Lower leg skin (tissue), 4 donors: Measurements from ENCODE around the gene CNTN4. TPM values are rescaled to one million over a fixed set of nuclear protein-coding genes. Genes with fewer than 3 reads are reported as not detected.

Source experiments
- DNase-seq, 2 donors: peaks; one replicate each; pipeline ENCODE4 v3.0.0-alpha.2; 2019; ENCODE audit warnings: low spot score in 2 of 2
- H3K4me3 ChIP-seq: fragments of 200-600 bp; sonication (generic); 2 replicates; pipeline ENCODE4 v1.5.1; 2017; ENCODE audit warnings: mild to moderate bottlenecking, low read depth; ENCODE audit not compliant: poor library complexity, severe bottlenecking
- CTCF ChIP-seq, 3 donors: fragments of 450-650 bp; IDR thresholded peaks; one replicate each; pipeline ENCODE4 v1.5.1; 2016; ENCODE audit warnings: antibody characterized with exemption in 3 of 3, mild to moderate bottlenecking in 3 of 3, moderate library complexity in 2 of 3
- POLR2A ChIP-seq, 2 donors: fragments of 450-650 bp; IDR thresholded peaks; one replicate each; pipeline ENCODE4 v1.6.1; 2016 to 2017; ENCODE audit warnings: antibody characterized with exemption in 2 of 2, mild to moderate bottlenecking in 1 of 2, moderate library complexity in 1 of 2
- WGBS, 2 donors: methylation state at CpG; one replicate each; pipeline ENCODE4 v1.1.5; 2018; 5-methylcytosine and 5-hydroxymethylcytosine counted together
- intact Hi-C: fragments of 100-400 bp; cut with DNase I; formaldehyde crosslinking; loops from one replicate; pipeline ENCODE4 v1.15.0; 2023; ENCODE audit warnings: low total_unique reads
- total RNA-seq, 4 donors: library from RNA; depleted of rRNA; stranded (reverse); fragments of >200 nt; gene quantifications; one replicate each; pipeline ENCODE4 v1.1.0, GENCODE V29; 2016

The CNTN4 gene
- total RNA-seq, 4 donors from 2014 or later: 1.8 to 6.1 (median 2.6) TPM

- WGBS, 2 donors: 71 to 74% methylated on average over 3 of the region's 3 CpGs
- DNase-seq: no peak
- TF ChIP-seq CTCF (IDR thresholded peaks at IDR 0.05) (no peak), POLR2A (IDR thresholded peaks at IDR 0.05) (no peak)
- intact Hi-C loops: no loop called here
- no peak overlapping the region for H3K4me3 ChIP-seq
Observed at GRCh38 chr3:2727101-2727500, 628.4 kb downstream of the CNTN4 start.

GRCh38 chr3:2727610-2728318, 629.1 kb downstream of the CNTN4 start:
- no peak for DNase-seq
- TF ChIP-seq POLR2A (IDR thresholded peaks at IDR 0.05) (no peak), CTCF (IDR thresholded peaks at IDR 0.05) (no peak)
- WGBS, 2 donors: 78 to 80% methylated on average over 8 of the region's 8 CpGs
- no peak overlapping the region for H3K4me3 ChIP-seq
- intact Hi-C loops: no loop called here

GRCh38 chr3:2731843-2732242, 633.2 kb downstream of the CNTN4 start:
- 81 to 88% methylated on average over 2 of the region's 2 CpGs for WGBS, 2 donors
- TF ChIP-seq CTCF (IDR thresholded peaks at IDR 0.05): no peak
- no peak for TF ChIP-seq POLR2A (IDR thresholded peaks at IDR 0.05)
- intact Hi-C loops: no loop called here

GRCh38 chr3:2735392-2735894, 636.8 kb downstream of the CNTN4 start:
- no peak for TF ChIP-seq POLR2A (IDR thresholded peaks at IDR 0.05)
- TF ChIP-seq CTCF (IDR thresholded peaks at IDR 0.05): no peak
- H3K4me3 ChIP-seq: no peak overlapping the region
- 78 to 83% methylated on average over 7 of the region's 7 CpGs for WGBS, 2 donors
- intact Hi-C loops: no loop called here
- no peak for DNase-seq

More at GRCh38 chr3:2731843-2732242, 633.2 kb downstream of the CNTN4 start:
- H3K4me3 ChIP-seq: no peak overlapping the region
- no peak for DNase-seq

GRCh38 chr3:2741516-2741915, 642.9 kb downstream of the CNTN4 start:
- no peak for DNase-seq
- WGBS, 2 donors: 43 to 46% methylated on average over 3 of the region's 3 CpGs
- H3K4me3 ChIP-seq: no peak overlapping the region
- TF ChIP-seq POLR2A (IDR thresholded peaks at IDR 0.05): no peak
- no peak for TF ChIP-seq CTCF (IDR thresholded peaks at IDR 0.05)
- intact Hi-C loops: no loop called here
